Panc1 (cell line): Measurements from ENCODE around the gene GFI1B.

Experiments
- POLR2AphosphoS5 ChIP-seq: IDR thresholded peaks from 2 replicates; pipeline ENCODE4 v1.6.1; 2012; ENCODE audit warnings: mild to moderate bottlenecking, low read depth, low read length, moderate library complexity
- SIN3A ChIP-seq: IDR thresholded peaks from 2 replicates; pipeline ENCODE4 v1.6.1; 2012; ENCODE audit warnings: low read depth, mild to moderate bottlenecking, low read length, moderate library complexity, borderline replicate concordance; ENCODE audit not compliant: insufficient read depth
- TCF7L2 ChIP-seq: IDR thresholded peaks from 2 replicates; pipeline ENCODE4 v1.6.1; 2011; ENCODE audit warnings: mild to moderate bottlenecking, low read depth, low read length, inconsistent platforms
- TF ChIP-seq, protein P1 (sequence below): fragments of 450-650 bp; IDR thresholded peaks from 2 replicates; pipeline ENCODE4 v1.5.1; 2017; ENCODE audit warnings: mild to moderate bottlenecking
- TF ChIP-seq, protein P2 (sequence below), 2 experiments: IDR thresholded peaks; 2 replicates each; pipeline ENCODE4 v1.6.1; 2011 to 2012; ENCODE audit warnings: low read depth in 2 of 2, control low read depth in 1 of 2, low read length in 1 of 2, mild to moderate bottlenecking in 1 of 2, moderate library complexity in 1 of 2; ENCODE audit not compliant: insufficient read depth in 1 of 2

DNA sequence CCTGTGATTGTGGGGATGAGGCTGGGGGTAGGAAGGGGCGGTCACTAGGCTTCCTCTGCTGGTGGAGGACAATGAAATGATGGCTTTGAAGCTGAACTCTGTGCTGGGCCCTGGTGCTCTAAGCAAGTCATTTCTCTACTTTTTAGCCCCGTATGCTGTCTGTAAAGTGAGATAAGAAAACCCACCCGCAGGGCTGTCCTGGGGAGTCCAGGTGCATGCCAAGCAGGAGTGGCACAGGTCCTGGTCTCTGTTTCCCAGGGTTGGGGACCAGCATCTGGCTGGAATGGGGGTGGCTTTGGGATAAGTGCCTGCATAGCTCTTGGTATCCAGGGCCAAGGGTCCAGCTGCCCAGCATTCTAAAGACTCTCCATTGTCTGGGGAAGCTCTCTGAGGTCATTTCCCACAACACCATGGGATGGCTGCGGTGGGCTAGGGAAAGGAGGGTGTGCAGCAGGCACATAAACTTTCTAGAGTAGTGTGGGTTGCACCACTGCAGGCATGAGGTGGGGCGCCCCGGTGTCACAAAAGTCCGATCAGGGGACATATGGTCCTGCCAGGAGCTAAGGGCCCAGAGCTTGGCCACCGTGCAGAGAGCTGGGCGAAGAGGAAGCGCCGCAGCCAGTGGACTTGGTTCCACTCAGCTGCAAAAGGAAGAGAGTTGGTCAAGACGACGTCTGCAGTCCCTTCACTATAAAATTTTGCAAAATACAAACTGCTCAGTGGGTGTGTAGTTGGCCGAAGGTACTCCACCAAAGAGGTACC, 26.7 kb downstream of the GFI1B start:
- no peak for TF ChIP-seq POLR2AphosphoS5
- TF ChIP-seq, protein P1, sequence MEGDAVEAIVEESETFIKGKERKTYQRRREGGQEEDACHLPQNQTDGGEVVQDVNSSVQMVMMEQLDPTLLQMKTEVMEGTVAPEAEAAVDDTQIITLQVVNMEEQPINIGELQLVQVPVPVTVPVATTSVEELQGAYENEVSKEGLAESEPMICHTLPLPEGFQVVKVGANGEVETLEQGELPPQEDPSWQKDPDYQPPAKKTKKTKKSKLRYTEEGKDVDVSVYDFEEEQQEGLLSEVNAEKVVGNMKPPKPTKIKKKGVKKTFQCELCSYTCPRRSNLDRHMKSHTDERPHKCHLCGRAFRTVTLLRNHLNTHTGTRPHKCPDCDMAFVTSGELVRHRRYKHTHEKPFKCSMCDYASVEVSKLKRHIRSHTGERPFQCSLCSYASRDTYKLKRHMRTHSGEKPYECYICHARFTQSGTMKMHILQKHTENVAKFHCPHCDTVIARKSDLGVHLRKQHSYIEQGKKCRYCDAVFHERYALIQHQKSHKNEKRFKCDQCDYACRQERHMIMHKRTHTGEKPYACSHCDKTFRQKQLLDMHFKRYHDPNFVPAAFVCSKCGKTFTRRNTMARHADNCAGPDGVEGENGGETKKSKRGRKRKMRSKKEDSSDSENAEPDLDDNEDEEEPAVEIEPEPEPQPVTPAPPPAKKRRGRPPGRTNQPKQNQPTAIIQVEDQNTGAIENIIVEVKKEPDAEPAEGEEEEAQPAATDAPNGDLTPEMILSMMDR, result no peak
- no peak for TF ChIP-seq TCF7L2
- no peak for TF ChIP-seq SIN3A
- TF ChIP-seq, protein P2, sequence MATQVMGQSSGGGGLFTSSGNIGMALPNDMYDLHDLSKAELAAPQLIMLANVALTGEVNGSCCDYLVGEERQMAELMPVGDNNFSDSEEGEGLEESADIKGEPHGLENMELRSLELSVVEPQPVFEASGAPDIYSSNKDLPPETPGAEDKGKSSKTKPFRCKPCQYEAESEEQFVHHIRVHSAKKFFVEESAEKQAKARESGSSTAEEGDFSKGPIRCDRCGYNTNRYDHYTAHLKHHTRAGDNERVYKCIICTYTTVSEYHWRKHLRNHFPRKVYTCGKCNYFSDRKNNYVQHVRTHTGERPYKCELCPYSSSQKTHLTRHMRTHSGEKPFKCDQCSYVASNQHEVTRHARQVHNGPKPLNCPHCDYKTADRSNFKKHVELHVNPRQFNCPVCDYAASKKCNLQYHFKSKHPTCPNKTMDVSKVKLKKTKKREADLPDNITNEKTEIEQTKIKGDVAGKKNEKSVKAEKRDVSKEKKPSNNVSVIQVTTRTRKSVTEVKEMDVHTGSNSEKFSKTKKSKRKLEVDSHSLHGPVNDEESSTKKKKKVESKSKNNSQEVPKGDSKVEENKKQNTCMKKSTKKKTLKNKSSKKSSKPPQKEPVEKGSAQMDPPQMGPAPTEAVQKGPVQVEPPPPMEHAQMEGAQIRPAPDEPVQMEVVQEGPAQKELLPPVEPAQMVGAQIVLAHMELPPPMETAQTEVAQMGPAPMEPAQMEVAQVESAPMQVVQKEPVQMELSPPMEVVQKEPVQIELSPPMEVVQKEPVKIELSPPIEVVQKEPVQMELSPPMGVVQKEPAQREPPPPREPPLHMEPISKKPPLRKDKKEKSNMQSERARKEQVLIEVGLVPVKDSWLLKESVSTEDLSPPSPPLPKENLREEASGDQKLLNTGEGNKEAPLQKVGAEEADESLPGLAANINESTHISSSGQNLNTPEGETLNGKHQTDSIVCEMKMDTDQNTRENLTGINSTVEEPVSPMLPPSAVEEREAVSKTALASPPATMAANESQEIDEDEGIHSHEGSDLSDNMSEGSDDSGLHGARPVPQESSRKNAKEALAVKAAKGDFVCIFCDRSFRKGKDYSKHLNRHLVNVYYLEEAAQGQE (IDR thresholded peaks at IDR 0.05; ENCODE audit: insufficient read depth in 1 of 2, low read depth in 2 of 2, low read length in 1 of 2), result no peak
